ENCODE results near the gene DAB1.
A peak's percentile ranks its signal among the peaks of the same experiment; 100 is the strongest.

The DAB1 gene

DNA sequence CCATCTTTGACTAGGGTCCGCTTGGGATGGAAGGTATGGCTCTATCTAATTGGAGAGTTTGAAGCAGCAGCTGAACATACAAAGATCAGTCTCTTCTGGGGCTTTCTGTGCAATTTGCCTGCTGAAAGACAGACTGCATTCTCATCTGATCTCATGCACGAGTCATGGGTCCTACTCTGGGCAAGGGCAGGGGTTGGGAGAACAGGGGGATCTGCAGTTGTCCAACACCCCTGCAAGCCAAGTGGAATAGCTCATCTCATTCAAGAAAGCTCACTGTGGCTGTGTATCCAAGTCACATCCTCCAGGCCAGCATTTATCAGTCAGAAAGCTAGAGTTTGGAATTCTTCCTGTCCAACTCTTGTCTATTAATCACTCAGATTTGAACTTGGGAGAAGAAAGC is 280.9 kb downstream of the DAB1 start:
- Mint-ChIP-seq H3K4me1 (no peaks in the 10 kb centered on the region), H3K9me3 (no peaks in the 10 kb centered on the region), H3K27me3 (peaks cover 8% of the 10 kb centered on the region), H3K27ac (ENCODE audit: low read depth) (no peak overlapping the region), H3K36me3 (ENCODE audit: insufficient read depth) (no peaks in the 10 kb centered on the region), H3K4me3 (no peak overlapping the region)
- ATAC-seq (replicated peaks; ENCODE audit: extremely low read depth, poor library complexity, severe bottlenecking) (peak; percentile 24), DNase-seq (ENCODE audit: low spot score in 2 of 2) (no peak)

GRCh38 chr1:57142169-57142568 is 281.7 kb downstream of the DAB1 start:
- no peak overlapping the region for H3K4me3 Mint-ChIP-seq
- no peaks in the 10 kb centered on the region for H3K9me3 Mint-ChIP-seq
- H3K4me1 Mint-ChIP-seq: no peaks in the 10 kb centered on the region
- H3K27me3 Mint-ChIP-seq: peaks cover 8% of the 10 kb centered on the region
- DNase-seq (ENCODE audit: low spot score in 2 of 2) (no peak), ATAC-seq (replicated peaks; ENCODE audit: extremely low read depth, poor library complexity, severe bottlenecking) (no peak)
- no peaks in the 10 kb centered on the region for H3K36me3 Mint-ChIP-seq (ENCODE audit: insufficient read depth)
- no peak overlapping the region for H3K27ac Mint-ChIP-seq (ENCODE audit: low read depth)

GRCh38 chr1:57138432-57139078 is 285.3 kb downstream of the DAB1 start:
- ATAC-seq (replicated peaks; ENCODE audit: extremely low read depth, poor library complexity, severe bottlenecking) (no peak), DNase-seq (ENCODE audit: low spot score in 2 of 2) (no peak)
- Mint-ChIP-seq H3K4me1 (no peaks in the 10 kb centered on the region), H3K9me3 (no peaks in the 10 kb centered on the region), H3K27me3 (peaks cover 8% of the 10 kb centered on the region), H3K4me3 (no peak overlapping the region), H3K36me3 (ENCODE audit: insufficient read depth) (no peaks in the 10 kb centered on the region), H3K27ac (ENCODE audit: low read depth) (no peak overlapping the region)

GRCh38 chr1:57137980-57138379 is 285.9 kb downstream of the DAB1 start:
- Mint-ChIP-seq H3K27me3 (peaks cover 5% of the 10 kb centered on the region), H3K4me3 (no peak overlapping the region), H3K9me3 (no peaks in the 10 kb centered on the region), H3K4me1 (no peaks in the 10 kb centered on the region), H3K36me3 (ENCODE audit: insufficient read depth) (no peaks in the 10 kb centered on the region), H3K27ac (ENCODE audit: low read depth) (no peak overlapping the region)
- ATAC-seq (replicated peaks; ENCODE audit: extremely low read depth, poor library complexity, severe bottlenecking) (no peak), DNase-seq (ENCODE audit: low spot score in 2 of 2) (no peak)

DNA sequence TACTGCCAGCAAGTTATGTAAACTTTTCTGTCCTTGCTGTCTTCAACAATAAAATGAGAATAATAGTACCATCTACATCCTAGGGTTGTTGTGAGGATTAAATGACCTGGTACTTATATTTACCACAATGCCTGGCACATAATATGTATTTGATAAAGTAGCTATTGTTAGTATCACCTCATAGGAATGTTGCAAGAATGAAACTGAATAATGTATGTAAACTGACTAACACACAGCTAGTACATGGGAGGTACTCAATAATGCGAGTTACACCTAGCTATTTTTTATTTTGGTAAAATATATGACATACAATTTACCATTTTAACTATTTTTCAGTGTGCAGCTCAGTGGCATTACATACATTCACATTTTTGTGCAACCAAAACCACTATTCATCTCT is 289.1 kb downstream of the DAB1 start:
- no peak for ATAC-seq (replicated peaks; ENCODE audit: extremely low read depth, poor library complexity, severe bottlenecking)
- Mint-ChIP-seq H3K9me3 (no peaks in the 10 kb centered on the region), H3K27me3 (no peaks in the 10 kb centered on the region), H3K27ac (ENCODE audit: low read depth) (no peak overlapping the region), H3K4me1 (no peaks in the 10 kb centered on the region), H3K4me3 (no peak overlapping the region), H3K36me3 (ENCODE audit: insufficient read depth) (no peaks in the 10 kb centered on the region)
- no peak for DNase-seq (ENCODE audit: low spot score in 2 of 2)

GRCh38 chr1:57133686-57134085 is 290.2 kb downstream of the DAB1 start:
- Mint-ChIP-seq H3K4me3 (no peak overlapping the region), H3K27me3 (no peaks in the 10 kb centered on the region), H3K27ac (ENCODE audit: low read depth) (no peak overlapping the region), H3K36me3 (ENCODE audit: insufficient read depth) (no peaks in the 10 kb centered on the region), H3K9me3 (no peaks in the 10 kb centered on the region), H3K4me1 (no peaks in the 10 kb centered on the region)
- ATAC-seq (replicated peaks; ENCODE audit: extremely low read depth, poor library complexity, severe bottlenecking): no peak
- no peak for DNase-seq (ENCODE audit: low spot score in 2 of 2)

- no peaks in the 10 kb centered on the region for H3K27me3 Mint-ChIP-seq
- DNase-seq (ENCODE audit: low spot score in 2 of 2) (no peak), ATAC-seq (replicated peaks; ENCODE audit: extremely low read depth, poor library complexity, severe bottlenecking) (no peak)
- H3K36me3 Mint-ChIP-seq (ENCODE audit: insufficient read depth): no peaks in the 10 kb centered on the region
- H3K9me3 Mint-ChIP-seq: no peaks in the 10 kb centered on the region
- no peaks in the 10 kb centered on the region for H3K4me1 Mint-ChIP-seq
- H3K27ac Mint-ChIP-seq (ENCODE audit: low read depth): no peak overlapping the region
- no peak overlapping the region for H3K4me3 Mint-ChIP-seq
Measured at GRCh38 chr1:57132993-57133622, 290.8 kb downstream of the DAB1 start.

GRCh38 chr1:57131701-57132394 is 292.0 kb downstream of the DAB1 start:
- no peak for ATAC-seq (replicated peaks; ENCODE audit: extremely low read depth, poor library complexity, severe bottlenecking)
- DNase-seq (ENCODE audit: low spot score in 2 of 2): no peak
- H3K27ac Mint-ChIP-seq (ENCODE audit: low read depth): no peak overlapping the region
- no peaks in the 10 kb centered on the region for H3K36me3 Mint-ChIP-seq (ENCODE audit: insufficient read depth)
- H3K4me3 Mint-ChIP-seq: no peak overlapping the region
- H3K4me1 Mint-ChIP-seq: no peaks in the 10 kb centered on the region
- H3K27me3 Mint-ChIP-seq: no peaks in the 10 kb centered on the region
- no peaks in the 10 kb centered on the region for H3K9me3 Mint-ChIP-seq

- no peak overlapping the region for H3K27ac Mint-ChIP-seq (ENCODE audit: low read depth)
Measured at GRCh38 chr1:57131257-57131656, 292.6 kb downstream of the DAB1 start.

GRCh38 chr1:57129865-57130264 is 294.0 kb downstream of the DAB1 start:
- H3K27ac Mint-ChIP-seq (ENCODE audit: low read depth): no peak overlapping the region

More at GRCh38 chr1:57131257-57131656, 292.6 kb downstream of the DAB1 start:
- Mint-ChIP-seq H3K36me3 (ENCODE audit: insufficient read depth) (no peaks in the 10 kb centered on the region), H3K4me1 (no peaks in the 10 kb centered on the region), H3K4me3 (no peak overlapping the region), H3K27me3 (no peaks in the 10 kb centered on the region), H3K9me3 (no peaks in the 10 kb centered on the region)
- DNase-seq (ENCODE audit: low spot score in 2 of 2): no peak
- ATAC-seq (replicated peaks; ENCODE audit: extremely low read depth, poor library complexity, severe bottlenecking): no peak

DNA sequence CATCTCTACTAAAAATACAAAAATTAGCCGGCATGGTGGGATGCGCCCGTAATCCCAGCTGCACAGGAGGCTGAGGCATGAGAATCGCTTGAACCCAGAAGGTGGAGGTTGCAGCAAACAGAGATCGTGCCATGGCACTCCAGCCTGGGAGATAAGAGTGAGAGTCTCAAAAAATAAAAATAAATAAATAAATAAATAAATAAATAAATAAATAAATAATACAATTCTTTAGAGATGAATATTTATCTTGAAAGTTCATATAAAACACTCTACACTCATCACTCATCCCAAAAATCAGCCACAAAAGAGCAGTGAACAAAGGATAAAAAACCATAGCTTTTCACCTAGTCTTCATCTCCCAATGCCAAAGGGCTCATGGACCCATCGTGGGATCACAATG is 295.9 kb downstream of the DAB1 start:
- Mint-ChIP-seq H3K27me3 (no peaks in the 10 kb centered on the region), H3K4me1 (no peaks in the 10 kb centered on the region), H3K27ac (ENCODE audit: low read depth) (no peak overlapping the region), H3K9me3 (no peaks in the 10 kb centered on the region), H3K4me3 (no peak overlapping the region), H3K36me3 (ENCODE audit: insufficient read depth) (no peaks in the 10 kb centered on the region)
- ATAC-seq (replicated peaks; ENCODE audit: extremely low read depth, poor library complexity, severe bottlenecking): no peak
- DNase-seq (ENCODE audit: low spot score in 2 of 2): no peak

More at GRCh38 chr1:57129865-57130264, 294.0 kb downstream of the DAB1 start:
- no peak for DNase-seq (ENCODE audit: low spot score in 2 of 2)
- Mint-ChIP-seq H3K27me3 (no peaks in the 10 kb centered on the region), H3K9me3 (no peaks in the 10 kb centered on the region), H3K4me1 (no peaks in the 10 kb centered on the region), H3K4me3 (no peak overlapping the region), H3K36me3 (ENCODE audit: insufficient read depth) (no peaks in the 10 kb centered on the region)
- ATAC-seq (replicated peaks; ENCODE audit: extremely low read depth, poor library complexity, severe bottlenecking): no peak

DNA sequence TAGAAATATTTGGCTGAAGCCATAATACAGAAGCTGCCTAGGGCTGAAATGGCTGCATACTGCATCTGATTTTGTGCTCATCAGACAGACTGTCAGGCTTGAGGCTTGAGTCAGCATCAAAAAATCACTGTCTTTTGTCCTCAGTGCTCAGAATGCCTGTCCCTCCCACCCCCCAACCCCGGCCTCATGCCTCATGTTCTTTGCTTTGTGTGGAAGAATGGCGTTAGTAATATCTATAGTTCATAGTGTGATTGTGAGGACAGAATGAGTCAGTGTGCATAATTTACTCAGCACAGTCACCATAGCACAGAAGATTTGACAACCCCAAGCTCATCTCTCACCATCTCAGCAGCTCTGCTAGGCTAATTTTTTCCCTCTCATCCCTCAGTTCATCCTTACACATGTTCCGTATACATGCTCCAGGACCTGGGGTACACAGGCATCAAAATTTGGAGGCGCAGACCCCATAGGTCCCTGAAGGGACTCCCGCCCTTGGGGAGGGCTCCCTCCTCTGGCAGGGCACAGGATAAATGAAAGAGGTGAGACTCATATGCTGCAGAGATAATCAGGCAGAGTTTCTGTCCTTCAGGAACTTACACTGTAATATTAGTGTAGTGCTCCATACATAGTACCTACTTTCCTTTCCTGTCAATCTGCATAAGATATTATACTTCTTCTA is 299.0 kb downstream of the DAB1 start:
- H3K4me3 Mint-ChIP-seq: no peak overlapping the region
- H3K4me1 Mint-ChIP-seq: no peaks in the 10 kb centered on the region
- H3K36me3 Mint-ChIP-seq (ENCODE audit: insufficient read depth): no peaks in the 10 kb centered on the region
- no peaks in the 10 kb centered on the region for H3K9me3 Mint-ChIP-seq
- DNase-seq (ENCODE audit: low spot score in 2 of 2) (no peak), ATAC-seq (replicated peaks; ENCODE audit: extremely low read depth, poor library complexity, severe bottlenecking) (no peak)
- peak overlapping the region; percentile 21 for H3K27ac Mint-ChIP-seq (ENCODE audit: low read depth)
- H3K27me3 Mint-ChIP-seq: peaks cover 16% of the 10 kb centered on the region

All from central memory CD8-positive, alpha-beta T cell (primary cell).